GM12892 (cell line): ENCODE data around the gene QSOX1.

Experiments
- POLR2A ChIP-seq: IDR thresholded peaks from 2 replicates; pipeline ENCODE4 v1.6.1; 2011; ENCODE audit warnings: low read depth, low read length, control low read depth
- TAF1 ChIP-seq: IDR thresholded peaks from 2 replicates; pipeline ENCODE4 v1.6.1; 2011; ENCODE audit warnings: low read depth, mild to moderate bottlenecking, control low read depth, low read length, borderline replicate concordance

DNA sequence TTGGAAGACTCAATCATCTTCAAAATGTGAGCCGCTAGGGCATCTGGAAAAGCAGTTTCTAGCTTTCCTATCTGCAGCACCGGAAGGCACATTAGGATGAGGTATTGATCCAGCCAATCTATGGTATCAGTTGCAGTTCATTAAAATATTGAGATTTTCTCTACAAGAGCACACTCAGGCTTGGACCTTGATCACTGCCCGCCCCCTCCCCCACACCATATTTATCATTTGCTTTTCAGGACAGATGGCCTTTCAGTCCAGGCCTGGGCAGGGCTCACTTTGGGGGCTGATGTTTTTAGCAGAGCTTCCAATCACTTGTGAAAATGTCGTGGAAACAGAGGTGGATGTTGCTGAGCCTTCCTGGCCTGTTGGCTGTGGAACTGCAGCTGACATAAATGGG, 92.9 kb downstream of the QSOX1 start:
- TF ChIP-seq TAF1 (no peak), POLR2A (no peak)
